ENCODE results near the gene PHF10. TPM values are rescaled to one million over a fixed set of nuclear protein-coding genes. Genes with fewer than 3 reads are reported as not detected.
"Not testable (repeated sequence)": the region's sequence is repeated elsewhere in the genome, so short reads cannot be mapped to it uniquely, and the experiment has no call there.

Gene PHF10
- total RNA-seq, 2 donors from 2014 or later, result 64.3 to 67.1 TPM

DNA sequence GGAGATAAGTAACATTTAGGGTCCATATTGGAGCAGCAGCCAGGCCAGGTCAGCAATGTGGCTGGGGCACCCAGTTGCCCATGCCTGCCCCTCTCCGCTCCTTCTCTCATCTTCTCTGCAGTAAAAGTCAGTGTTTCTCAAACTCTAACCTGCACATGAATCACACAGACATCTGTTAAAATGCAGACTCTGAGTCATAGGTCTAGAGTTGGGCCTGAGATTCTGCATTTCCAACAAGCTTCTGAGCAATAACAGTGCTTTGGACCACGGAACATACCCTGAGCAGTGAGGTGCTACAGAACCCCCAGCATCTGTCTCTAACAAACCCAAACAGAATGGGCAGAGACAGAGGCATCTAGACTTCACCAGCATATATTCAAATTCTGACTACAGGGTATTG is 10.1 kb downstream of the PHF10 start:
- DNase-seq (no peak), ATAC-seq (no peak)
- Mint-ChIP-seq H3K36me3 (ENCODE audit: low read depth) (peaks cover 2% of the 10 kb centered on the region), H3K27ac (no peak overlapping the region), H3K4me1 (peaks cover 6% of the 10 kb centered on the region), H3K27me3 (no peaks in the 10 kb centered on the region), H3K4me3 (peak overlapping the region; percentile 12)
- H3K9me3 ChIP-seq (ENCODE audit: control insufficient read depth, low read length, poor library complexity, severe bottlenecking), result no peaks in the 10 kb centered on the region

DNA sequence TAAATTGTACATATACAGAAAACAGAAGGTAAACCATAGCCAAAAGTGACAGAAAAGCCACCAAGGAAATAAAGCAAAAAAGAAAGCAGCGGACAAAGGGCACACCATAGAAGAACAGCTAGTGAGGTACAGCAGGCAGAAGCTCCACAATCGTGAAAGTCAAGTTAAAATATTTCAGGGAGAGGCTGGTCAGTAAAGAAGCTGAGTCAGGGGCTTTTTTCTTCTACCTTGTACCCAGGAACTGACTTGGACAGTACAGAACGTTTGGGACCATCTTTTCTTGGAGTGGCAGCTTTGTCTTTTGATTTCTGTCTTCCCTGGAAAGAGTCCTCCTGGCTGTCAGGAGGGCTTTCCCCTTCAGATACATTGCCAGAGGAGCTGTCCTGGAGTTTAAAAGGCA is 14.3 kb downstream of the PHF10 start:
- no peaks in the 10 kb centered on the region for H3K9me3 ChIP-seq (ENCODE audit: control insufficient read depth, low read length, poor library complexity, severe bottlenecking)
- Mint-ChIP-seq H3K27me3 (no peaks in the 10 kb centered on the region), H3K36me3 (ENCODE audit: low read depth) (no peaks in the 10 kb centered on the region), H3K4me3 (no peak overlapping the region), H3K27ac (peak overlapping the region; percentile 51), H3K4me1 (peaks cover 10% of the 10 kb centered on the region)
- ATAC-seq (no peak), DNase-seq (no peak)

GRCh38 chr6:169709293-169709692 is 15.0 kb downstream of the PHF10 start:
- no peak overlapping the region for H3K4me3 Mint-ChIP-seq
- ATAC-seq (no peak), DNase-seq (no peak)
- no peaks in the 10 kb centered on the region for H3K27me3 Mint-ChIP-seq
- H3K36me3 Mint-ChIP-seq (ENCODE audit: low read depth), result no peaks in the 10 kb centered on the region
- H3K27ac Mint-ChIP-seq, result peak overlapping the region; percentile 51
- H3K4me1 Mint-ChIP-seq, result peaks cover 13% of the 10 kb centered on the region
- H3K9me3 ChIP-seq (ENCODE audit: control insufficient read depth, low read length, poor library complexity, severe bottlenecking), result no peaks in the 10 kb centered on the region

- Mint-ChIP-seq H3K27ac (peak overlapping the region; percentile 54), H3K4me1 (peaks cover 21% of the 10 kb centered on the region), H3K27me3 (no peaks in the 10 kb centered on the region), H3K36me3 (ENCODE audit: low read depth) (no peaks in the 10 kb centered on the region), H3K4me3 (no peak overlapping the region)
- ATAC-seq (no peak), DNase-seq (no peak)
- no peaks in the 10 kb centered on the region for H3K9me3 ChIP-seq (ENCODE audit: control insufficient read depth, low read length, poor library complexity, severe bottlenecking)
Measured at GRCh38 chr6:169707772-169708171, 16.5 kb downstream of the PHF10 start.

DNA sequence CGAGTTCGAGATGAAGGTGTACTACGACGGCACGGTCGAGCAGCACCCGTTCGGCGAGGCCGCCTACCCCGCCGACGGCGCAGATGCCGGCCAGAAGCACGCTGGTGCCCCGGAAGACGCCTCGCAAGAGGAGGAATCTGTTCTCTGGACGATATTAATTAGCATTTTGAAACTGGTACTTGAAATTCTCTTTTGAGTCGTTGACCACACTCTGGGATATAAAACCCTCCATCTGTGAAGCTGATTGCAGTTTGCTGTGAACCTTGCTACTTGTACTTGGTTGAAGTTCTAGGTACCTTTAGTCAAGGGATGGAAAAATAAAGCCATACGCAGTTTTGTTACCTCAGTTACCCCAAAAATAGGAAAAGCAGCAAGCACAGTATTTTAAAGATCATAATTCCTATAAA is 21.5 kb downstream of the PHF10 start:
- H3K27me3 Mint-ChIP-seq, result no peaks in the 10 kb centered on the region
- H3K4me3 Mint-ChIP-seq, result peak overlapping the region; percentile 90
- peaks cover 33% of the 10 kb centered on the region for H3K4me1 Mint-ChIP-seq
- H3K27ac Mint-ChIP-seq, result peak overlapping the region; percentile 92
- H3K9me3 ChIP-seq (ENCODE audit: control insufficient read depth, low read length, poor library complexity, severe bottlenecking), result no peaks in the 10 kb centered on the region
- DNase-seq, result peak in 1 of 3 donors; percentile 23
- H3K36me3 Mint-ChIP-seq (ENCODE audit: low read depth), result no peaks in the 10 kb centered on the region
- peak; percentile 2 for ATAC-seq

GRCh38 chr6:169701954-169702839 is 22.1 kb downstream of the PHF10 start, which contains the start of the genes C6orf120 and WDR27:
TSS of gene C6orf120 (plus strand) at chr6:169702126. CDS start at chr6:169702460, 334 bp downstream.
TSS of gene WDR27 (minus strand) at chr6:169702029. CDS start at chr6:169689005, 13,024 bp downstream.
- Mint-ChIP-seq H3K4me3 (peak within 1 kb of the TSS; percentile 90), H3K27me3 (no peaks in the 10 kb centered on the region), H3K27ac (peak within 1 kb of the TSS; percentile 92), H3K4me1 (peaks cover 33% of the 10 kb centered on the region), H3K36me3 (ENCODE audit: low read depth) (no peaks in the 10 kb centered on the region)
- H3K9me3 ChIP-seq (ENCODE audit: control insufficient read depth, low read length, poor library complexity, severe bottlenecking), result no peaks in the 10 kb centered on the region
- DNase-seq (peak; percentile 93 to 94 (median 94)), ATAC-seq (peak; percentile 91)

DNA sequence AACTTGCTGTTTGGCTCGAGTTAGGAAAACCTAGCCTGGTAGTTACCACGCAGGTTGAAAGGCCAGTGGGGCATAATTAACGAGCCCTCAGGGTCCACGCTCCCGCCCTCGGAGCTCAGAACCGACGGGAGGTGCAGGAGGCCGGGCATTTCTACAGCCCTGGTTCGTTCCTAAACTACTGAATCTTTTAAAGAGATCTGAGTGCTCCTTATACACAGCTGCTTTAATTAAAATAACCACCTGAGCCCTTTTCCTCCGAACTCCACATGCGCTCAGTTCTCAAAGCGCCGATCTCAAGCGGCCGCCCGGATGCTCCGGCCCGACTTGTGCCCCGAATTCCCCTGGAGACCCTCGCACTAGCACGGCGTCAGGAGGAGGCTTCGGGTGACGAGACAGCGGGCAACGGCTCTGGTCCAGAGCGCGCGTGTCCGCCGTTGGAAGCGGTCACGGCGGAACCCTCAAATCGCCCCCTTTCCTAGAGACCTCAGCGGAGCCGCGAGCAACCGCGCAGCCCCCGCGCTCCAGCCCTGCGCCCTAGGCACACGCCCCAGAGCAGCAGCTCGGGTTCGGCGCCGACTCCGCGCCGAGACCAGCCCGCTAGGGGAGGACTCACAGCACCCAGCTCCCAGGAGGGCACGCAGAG is 22.9 kb downstream of the PHF10 start:
- H3K4me1 Mint-ChIP-seq, result peaks cover 31% of the 10 kb centered on the region
- peak overlapping the region; percentile 92 for H3K27ac Mint-ChIP-seq
- H3K4me3 Mint-ChIP-seq, result peak overlapping the region; percentile 90
- no peaks in the 10 kb centered on the region for H3K36me3 Mint-ChIP-seq (ENCODE audit: low read depth)
- H3K9me3 ChIP-seq (ENCODE audit: control insufficient read depth, low read length, poor library complexity, severe bottlenecking), result no peaks in the 10 kb centered on the region
- DNase-seq (no peak), ATAC-seq (peak; percentile 4)
- no peaks in the 10 kb centered on the region for H3K27me3 Mint-ChIP-seq

DNA sequence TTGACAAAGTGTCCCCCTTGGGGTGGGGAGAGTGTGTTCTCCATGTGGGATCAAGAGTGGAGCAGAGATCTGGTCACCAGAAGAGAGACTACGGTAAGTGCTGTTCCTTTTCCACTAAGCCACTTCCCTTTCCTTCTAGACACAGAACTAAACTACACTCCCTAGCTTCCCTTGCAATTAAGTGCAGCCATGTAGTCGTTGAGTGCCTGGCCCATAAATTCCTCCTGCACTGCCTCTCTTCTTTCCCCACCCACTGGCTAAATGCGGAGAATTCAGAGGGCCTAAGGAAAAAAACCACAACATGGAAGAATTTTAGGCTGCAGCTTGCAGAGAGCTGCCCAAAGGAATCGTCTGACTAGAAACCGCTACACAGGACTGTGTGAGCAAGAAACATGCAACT is 24.0 kb downstream of the PHF10 start:
- DNase-seq, result no peak
- no peak for ATAC-seq
- Mint-ChIP-seq H3K4me3 (no peak overlapping the region), H3K27ac (peak overlapping the region; percentile 92), H3K27me3 (no peaks in the 10 kb centered on the region), H3K36me3 (ENCODE audit: low read depth) (no peaks in the 10 kb centered on the region), H3K4me1 (peaks cover 25% of the 10 kb centered on the region)
- H3K9me3 ChIP-seq (ENCODE audit: control insufficient read depth, low read length, poor library complexity, severe bottlenecking), result no peaks in the 10 kb centered on the region

DNA sequence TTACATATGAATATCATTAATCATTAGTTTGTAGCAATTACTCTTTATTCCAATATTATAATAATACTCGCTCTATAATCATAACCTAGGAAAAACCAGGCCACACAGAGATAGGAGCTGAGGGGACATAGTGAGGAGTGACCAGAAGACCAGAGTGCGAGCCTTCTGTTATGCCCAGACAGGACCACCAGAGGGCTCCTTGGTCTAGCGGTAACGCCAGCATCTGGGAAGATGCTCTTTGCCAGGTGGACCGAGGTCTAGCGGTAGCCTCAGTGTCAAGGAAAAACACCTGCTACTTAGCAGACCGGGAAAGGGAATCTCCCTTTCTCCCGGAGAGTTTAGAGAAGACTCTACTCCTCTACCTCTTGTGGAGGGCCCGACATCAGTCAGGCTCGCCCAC is 27.2 kb downstream of the PHF10 start:
- H3K27me3 Mint-ChIP-seq; DNase-seq; H3K27ac Mint-ChIP-seq; H3K36me3 Mint-ChIP-seq (ENCODE audit: low read depth); H3K9me3 ChIP-seq (ENCODE audit: control insufficient read depth, low read length, poor library complexity, severe bottlenecking); ATAC-seq; H3K4me3 Mint-ChIP-seq: not testable (repeated sequence)
- H3K4me1 Mint-ChIP-seq, result peaks cover 11% of the 10 kb centered on the region

- no peak overlapping the region for H3K4me3 Mint-ChIP-seq
- H3K36me3 Mint-ChIP-seq (ENCODE audit: low read depth), result peaks cover 2% of the 10 kb centered on the region
- no peak overlapping the region for H3K27ac Mint-ChIP-seq
- peaks cover 8% of the 10 kb centered on the region for H3K4me1 Mint-ChIP-seq
- ATAC-seq, result no peak
- H3K27me3 Mint-ChIP-seq, result no peaks in the 10 kb centered on the region
- no peaks in the 10 kb centered on the region for H3K9me3 ChIP-seq (ENCODE audit: control insufficient read depth, low read length, poor library complexity, severe bottlenecking)
- no peak for DNase-seq
Measured at GRCh38 chr6:169695131-169695530, 29.2 kb downstream of the PHF10 start.

GRCh38 chr6:169692516-169692915 is 31.8 kb downstream of the PHF10 start:
- H3K36me3 Mint-ChIP-seq (ENCODE audit: low read depth), result peaks cover 4% of the 10 kb centered on the region
- H3K27me3 Mint-ChIP-seq, result no peaks in the 10 kb centered on the region

GRCh38 chr6:169691260-169691659 is 33.0 kb downstream of the PHF10 start:
- Mint-ChIP-seq H3K27me3 (no peaks in the 10 kb centered on the region), H3K36me3 (ENCODE audit: low read depth) (peaks cover 4% of the 10 kb centered on the region), H3K27ac (no peak overlapping the region), H3K4me3 (no peak overlapping the region), H3K4me1 (no peaks in the 10 kb centered on the region)
- ATAC-seq (no peak), DNase-seq (no peak)
- no peaks in the 10 kb centered on the region for H3K9me3 ChIP-seq (ENCODE audit: control insufficient read depth, low read length, poor library complexity, severe bottlenecking)

More at GRCh38 chr6:169692516-169692915, 31.8 kb downstream of the PHF10 start:
- H3K4me1 Mint-ChIP-seq, result no peaks in the 10 kb centered on the region
- no peaks in the 10 kb centered on the region for H3K9me3 ChIP-seq (ENCODE audit: control insufficient read depth, low read length, poor library complexity, severe bottlenecking)
- H3K27ac Mint-ChIP-seq, result no peak overlapping the region
- H3K4me3 Mint-ChIP-seq, result no peak overlapping the region
- no peak for ATAC-seq
- no peak for DNase-seq

GRCh38 chr6:169689287-169689686 is 35.0 kb downstream of the PHF10 start:
- no peaks in the 10 kb centered on the region for H3K4me1 Mint-ChIP-seq
- DNase-seq (no peak), ATAC-seq (no peak)
- no peaks in the 10 kb centered on the region for H3K9me3 ChIP-seq (ENCODE audit: control insufficient read depth, low read length, poor library complexity, severe bottlenecking)
- no peaks in the 10 kb centered on the region for H3K27me3 Mint-ChIP-seq
- H3K36me3 Mint-ChIP-seq (ENCODE audit: low read depth), result peaks cover 7% of the 10 kb centered on the region
- no peak overlapping the region for H3K4me3 Mint-ChIP-seq
- H3K27ac Mint-ChIP-seq, result no peak overlapping the region
